DOHH2 (cell line): ENCODE measurements around the gene UBE2M.

ENCODE experiments used
- CTCF ChIP-seq: fragments of 200-600 bp; sonication (generic); IDR thresholded peaks from one replicate; pipeline ENCODE4 v1.5.1; 2014; ENCODE audit warnings: antibody characterized with exemption, mild to moderate bottlenecking, low read depth, low read length; ENCODE audit not compliant: poor library complexity, severe bottlenecking
- EZH2phosphoT487 ChIP-seq: fragments of 200-600 bp; sonication (generic); IDR thresholded peaks from 2 replicates; pipeline ENCODE4 v1.6.1; 2017; ENCODE audit warnings: borderline replicate concordance, mild to moderate bottlenecking, antibody characterized with exemption, low read length, moderate library complexity, mixed read lengths

- no peak for TF ChIP-seq CTCF
- TF ChIP-seq EZH2phosphoT487 = no peak
Observed at GRCh38 chr19:58572026-58572817, 13.8 kb upstream of the UBE2M start.
